Activated CD8-positive, alpha-beta memory T cell treated with anti-CD3 and anti-CD28 coated beads, Interleukin-2, amount 50 U/mL, for 1 hour (primary cell): ENCODE measurements around the gene CERS2.
"Not testable (repeated sequence)": the region's sequence is repeated elsewhere in the genome, so short reads cannot be mapped to it uniquely, and the experiment has no call there.

ENCODE experiments used
- DNase-seq: peaks from one replicate; pipeline ENCODE4 v3.0.0-alpha.2; 2020; ENCODE audit errors: extremely low read depth

The CERS2 gene

DNA sequence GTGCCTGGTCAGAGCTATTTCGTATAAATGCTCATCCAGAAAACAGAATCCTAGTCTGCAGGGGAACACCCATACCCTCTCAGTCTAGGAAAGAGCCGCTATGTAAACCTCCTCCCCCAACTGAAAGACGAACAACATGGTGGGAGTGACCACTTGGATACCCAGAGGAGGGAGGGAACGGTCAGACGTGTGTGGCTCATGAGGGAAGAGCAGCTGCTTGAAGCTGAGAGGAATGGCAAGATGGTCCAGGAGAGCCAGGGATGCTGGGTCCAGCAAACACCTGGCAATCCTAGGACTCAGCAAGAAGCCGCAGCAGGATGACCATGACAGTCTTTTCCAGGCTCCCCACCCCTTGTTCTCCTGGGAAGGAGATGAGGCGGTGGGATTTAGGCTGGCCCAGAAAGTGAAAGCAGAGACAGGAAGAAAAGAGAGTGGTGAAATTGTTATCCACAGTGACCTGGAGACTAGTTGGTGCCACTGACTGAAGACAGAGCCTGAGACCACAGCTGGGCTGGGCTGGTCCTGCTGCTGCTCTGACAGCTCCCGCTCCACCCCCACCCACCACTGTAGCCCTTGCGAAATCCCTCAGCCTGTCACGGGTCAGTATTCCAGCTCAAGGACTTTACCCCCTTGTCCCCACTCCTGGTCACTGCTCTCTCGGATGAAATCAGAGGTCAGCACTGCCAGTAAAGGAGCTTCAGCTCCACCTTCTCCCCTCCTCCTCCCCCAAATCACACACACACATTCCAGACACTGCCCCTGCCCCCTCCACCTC lies 3.6 kb downstream of the CERS2 start:
- no peak for DNase-seq

GRCh38 chr1:150969626-150970025 lies 5.0 kb downstream of the CERS2 start:
- DNase-seq = no peak

DNA sequence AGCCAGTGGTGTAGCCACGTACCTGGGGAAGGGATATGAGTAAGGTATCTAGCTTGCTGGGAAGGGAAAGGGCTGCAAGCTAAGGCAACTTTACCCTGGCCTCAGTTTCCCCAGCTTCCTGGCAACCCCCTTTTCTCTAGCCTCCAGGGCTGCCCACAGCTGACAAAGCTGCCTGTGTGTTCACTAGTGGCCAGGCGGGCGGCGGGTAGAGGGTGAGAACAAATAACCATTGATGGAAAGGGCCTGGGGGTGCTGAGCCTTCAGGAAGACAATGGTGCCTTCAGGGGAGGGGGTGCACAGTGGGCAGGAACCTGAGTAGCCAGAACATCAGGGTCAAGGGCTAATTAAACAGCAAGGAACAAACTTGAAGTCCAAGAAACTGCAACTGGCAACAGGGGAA lies 6.1 kb downstream of the CERS2 start:
- DNase-seq = no peak

GRCh38 chr1:150967936-150968335 lies 6.7 kb downstream of the CERS2 start:
- no peak for DNase-seq

DNA sequence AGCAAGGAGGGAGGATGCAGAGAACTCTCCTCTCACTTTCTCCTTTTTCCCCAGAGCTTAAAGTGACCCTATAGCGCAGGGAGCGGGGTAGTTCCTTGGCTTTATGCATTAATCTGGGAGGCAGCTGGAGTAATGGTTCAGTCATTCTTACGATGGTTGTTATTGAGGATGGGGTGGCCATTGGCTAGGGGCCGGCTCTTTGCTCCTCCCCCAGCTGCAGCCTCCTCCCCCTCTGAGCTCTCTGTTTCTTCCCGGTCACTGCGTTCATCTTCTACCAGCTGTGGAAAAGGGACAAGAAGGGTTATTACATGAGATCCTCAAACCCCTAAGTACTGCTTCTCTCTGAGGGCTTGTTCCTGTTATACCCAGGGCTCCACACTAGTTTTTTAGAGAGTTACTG lies 8.6 kb downstream of the CERS2 start:
- no peak for DNase-seq

GRCh38 chr1:150965605-150966004 lies 9.0 kb downstream of the CERS2 start:
- DNase-seq = no peak

DNA sequence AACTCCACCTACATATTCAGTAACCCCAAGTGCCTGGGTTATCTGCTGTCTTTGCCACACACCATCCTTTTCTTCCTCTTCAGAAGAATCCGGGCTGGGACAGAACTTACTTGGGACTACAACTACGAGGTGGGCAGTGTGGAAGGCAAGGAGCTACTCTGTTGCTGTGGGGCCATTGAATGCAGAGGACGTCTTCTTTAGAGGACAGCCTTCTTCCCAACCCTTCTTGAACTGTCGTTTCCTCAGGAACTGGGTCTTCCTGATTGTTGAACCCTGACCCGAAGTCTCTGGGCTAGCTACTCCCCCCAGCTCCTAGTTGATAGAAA lies 10.5 kb downstream of the CERS2 start:
- no peak for DNase-seq

DNA sequence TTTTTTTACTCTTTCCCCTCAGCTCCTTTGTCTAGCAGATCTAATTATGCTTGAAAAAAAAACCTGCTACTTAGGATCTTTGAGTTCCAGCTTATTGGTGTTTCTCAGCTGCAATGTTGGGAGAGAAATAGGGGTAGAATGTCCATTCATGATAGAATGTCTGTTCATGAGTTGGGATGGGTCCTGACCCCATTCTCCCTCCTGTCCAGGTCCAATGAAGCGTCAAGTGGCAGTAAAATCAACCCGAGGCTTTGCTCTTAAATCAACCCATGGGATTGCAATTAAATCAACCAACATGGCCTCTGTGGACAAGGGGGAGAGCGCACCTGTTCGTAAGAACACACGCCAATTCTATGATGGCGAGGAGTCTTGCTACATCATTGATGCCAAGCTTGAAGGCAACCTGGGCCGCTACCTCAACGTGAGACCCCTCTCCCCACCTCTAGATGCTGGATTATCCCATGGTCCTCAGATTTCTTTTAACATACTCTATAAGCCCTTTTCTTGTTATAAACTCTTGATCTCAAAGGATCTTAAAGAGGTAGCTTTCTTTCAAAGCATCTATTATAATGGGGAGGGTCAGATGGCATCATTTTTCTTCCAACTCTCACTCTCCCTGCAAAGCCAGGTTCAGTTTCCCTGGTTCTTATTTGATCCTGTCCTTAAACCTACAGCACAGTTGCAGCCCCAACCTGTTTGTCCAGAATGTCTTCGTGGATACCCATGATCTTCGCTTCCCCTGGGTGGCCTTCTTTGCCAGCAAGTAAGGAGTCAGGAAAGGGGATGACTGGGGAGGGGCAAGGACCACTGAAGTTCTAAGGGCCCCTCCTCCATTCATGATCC lies 11.1 kb downstream of the CERS2 start:
- DNase-seq = no peak

DNA sequence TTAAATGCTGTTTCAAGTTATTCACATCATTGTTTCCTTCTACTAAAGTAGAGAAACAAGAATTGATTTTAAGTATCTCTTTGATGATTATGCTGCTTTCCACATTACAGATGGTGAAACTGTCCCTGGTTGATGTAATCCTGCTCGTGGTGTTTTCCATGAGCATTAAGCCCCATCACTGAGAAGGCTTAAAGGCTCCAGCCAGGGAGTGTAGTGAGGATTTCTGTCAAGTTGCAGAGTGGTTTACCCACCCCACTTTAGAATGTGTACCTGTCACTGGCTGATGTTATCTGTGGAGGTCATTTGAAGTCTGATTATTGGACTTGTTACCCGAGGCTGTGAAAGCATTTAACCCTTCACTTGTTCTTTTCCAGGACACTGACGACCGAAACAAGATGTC lies 12.9 kb downstream of the CERS2 start:
- no peak for DNase-seq

DNA sequence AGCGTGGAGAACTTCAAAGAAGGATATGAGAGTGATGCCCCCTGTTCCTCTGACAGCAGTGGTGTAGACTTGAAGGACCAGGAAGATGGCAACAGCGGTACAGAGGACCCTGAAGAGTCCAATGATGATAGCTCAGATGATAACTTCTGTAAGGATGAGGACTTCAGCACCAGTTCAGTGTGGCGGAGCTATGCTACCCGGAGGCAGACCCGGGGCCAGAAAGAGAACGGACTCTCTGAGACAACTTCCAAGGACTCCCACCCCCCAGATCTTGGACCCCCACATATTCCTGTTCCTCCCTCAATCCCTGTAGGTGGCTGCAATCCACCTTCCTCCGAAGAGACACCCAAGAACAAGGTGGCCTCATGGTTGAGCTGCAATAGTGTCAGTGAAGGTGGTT lies 14.0 kb downstream of the CERS2 start:
- no peak for DNase-seq

DNA sequence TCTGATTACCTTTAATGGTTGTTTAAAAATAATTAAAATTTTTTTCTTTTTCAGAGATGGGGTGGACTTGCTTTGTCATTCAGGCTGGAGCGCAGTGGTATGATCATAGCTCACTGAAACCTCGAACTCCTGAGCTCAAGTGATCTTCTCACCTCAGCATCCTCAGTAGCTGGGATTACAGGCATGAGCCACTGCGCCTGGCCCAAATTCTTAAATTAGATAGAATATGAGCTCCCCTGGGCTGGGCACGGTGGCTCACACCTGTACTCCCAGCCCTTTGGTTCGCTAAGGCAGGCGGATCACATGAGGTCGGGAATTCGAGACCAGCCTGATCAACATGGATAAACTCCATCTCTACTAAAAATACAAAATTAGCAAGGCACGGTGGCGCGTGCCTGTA lies 17.0 kb downstream of the CERS2 start:
- DNase-seq = no peak

GRCh38 chr1:150955280-150955679 lies 19.4 kb downstream of the CERS2 start:
- DNase-seq = no peak

- no peak for DNase-seq
Measured at GRCh38 chr1:150954708-150955107, 19.9 kb downstream of the CERS2 start.

GRCh38 chr1:150944856-150945255 lies 29.8 kb downstream of the CERS2 start:
- DNase-seq = no peak

DNA sequence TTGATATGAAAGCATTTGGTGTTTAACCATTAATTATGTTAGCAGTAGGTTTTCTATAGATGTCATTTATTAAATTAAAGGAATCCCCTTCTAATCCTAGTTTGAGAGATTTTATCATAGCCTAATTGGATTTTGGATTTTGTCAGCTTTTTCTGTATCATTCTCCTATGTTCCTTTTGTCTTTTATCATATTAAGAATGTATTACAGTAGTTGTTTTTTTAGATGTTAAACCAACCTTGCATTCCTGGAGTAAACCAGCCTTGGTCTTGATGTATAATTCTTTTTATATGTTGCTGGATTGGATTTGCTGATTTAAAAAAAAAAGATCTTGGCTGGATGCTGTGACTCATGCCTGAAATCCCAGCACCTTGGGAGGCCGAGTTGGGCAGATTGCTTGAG lies 42.9 kb downstream of the CERS2 start:
- DNase-seq = no peak

DNA sequence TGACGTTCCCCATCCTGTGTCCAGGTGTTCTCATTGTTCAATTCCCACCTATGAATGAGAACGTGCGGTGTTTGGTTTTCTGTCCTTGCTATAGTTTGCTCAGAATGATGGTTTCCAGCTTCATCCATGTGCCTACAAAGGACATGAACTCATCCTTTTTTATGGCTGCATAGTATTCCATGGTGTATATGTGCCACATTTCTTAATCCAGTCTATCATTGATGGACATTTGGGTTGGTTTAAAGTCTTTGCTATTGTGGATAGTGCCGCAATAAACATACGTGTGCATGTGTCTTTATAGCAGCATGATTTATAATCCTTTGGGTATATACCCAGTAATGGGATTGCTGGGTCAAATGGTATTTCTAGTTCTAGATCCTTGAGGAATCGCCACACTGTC lies 45.9 kb downstream of the CERS2 start:
- not testable (repeated sequence) for DNase-seq

DNA sequence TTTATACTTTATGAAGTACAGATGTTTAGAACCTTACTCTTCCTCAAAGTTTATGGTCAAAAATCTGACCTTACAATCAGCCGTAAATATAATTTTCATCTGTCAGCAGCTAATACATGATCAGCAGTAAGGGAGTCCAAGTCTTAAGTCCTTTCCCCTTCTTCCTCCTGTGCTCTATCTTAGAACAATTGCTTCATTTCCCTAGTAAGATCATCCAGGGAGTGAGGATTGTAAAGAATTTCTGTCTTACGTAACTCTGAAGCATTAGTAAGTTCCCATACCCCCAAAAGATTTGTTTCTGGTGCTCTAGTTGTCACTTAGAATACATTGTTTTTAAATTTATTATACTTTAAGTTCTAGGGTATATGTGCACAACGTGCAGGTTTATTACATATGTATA lies 46.3 kb downstream of the CERS2 start:
- DNase-seq = no peak

DNA sequence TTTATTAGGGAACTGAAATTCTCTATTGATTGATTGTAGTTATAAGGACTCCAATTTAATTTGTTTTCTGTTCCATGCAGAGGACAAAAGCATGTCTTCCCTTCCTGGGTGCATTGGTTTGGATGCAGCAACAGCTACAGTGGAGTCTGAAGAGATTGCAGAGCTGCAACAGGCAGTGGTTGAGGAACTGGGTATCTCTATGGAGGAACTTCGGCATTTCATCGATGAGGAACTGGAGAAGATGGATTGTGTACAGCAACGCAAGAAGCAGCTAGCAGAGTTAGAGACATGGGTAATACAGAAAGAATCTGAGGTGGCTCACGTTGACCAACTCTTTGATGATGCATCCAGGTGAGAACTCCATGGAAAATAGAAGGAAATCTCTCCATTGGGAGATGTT lies 47.0 kb downstream of the CERS2 start:
- no peak for DNase-seq

- DNase-seq = peak; percentile 89
Measured at GRCh38 chr1:150926097-150926741, 48.4 kb downstream of the CERS2 start, which contains the start of gene SETDB1. SETDB1 (plus strand) TSS chr1:150926363; CDS start chr1:150927715, 1,352 bp downstream.

DNA sequence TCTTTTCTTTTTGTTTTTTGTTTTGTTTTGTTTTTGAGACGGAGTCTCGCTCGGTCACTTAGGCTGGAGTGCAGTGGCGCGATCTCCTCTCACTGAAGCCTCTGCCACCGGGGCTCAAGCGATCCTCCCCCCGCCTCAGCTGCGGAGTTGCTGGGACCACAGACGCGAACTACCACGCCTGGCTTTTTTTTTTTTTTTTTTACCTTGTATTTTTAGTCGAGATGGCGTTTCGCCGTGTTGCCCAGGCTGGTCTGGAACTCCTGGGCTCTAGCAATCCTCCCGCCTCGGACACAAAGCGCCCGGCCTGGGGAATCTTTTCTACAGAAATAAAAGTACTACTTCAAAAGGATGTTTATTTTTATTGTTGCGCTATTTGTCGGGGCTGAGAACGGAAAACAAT lies 49.6 kb downstream of the CERS2 start:
- DNase-seq = no peak

GRCh38 chr1:150922519-150922975 lies 52.1 kb downstream of the CERS2 start:
- peak; percentile 59 for DNase-seq

- no peak for DNase-seq
Measured at GRCh38 chr1:150917387-150917786, 57.2 kb downstream of the CERS2 start.
